ENCODE results near the gene TXK.

- no peak for TF ChIP-seq CTCF (tag by site-specific recombination; IDR thresholded peaks at IDR 0.05)
- no peak for TF ChIP-seq ZNF138 (tag by site-specific recombination; IDR thresholded peaks at IDR 0.05; ENCODE audit: borderline replicate concordance)
- TF ChIP-seq ZNF214 (tag by site-specific recombination; IDR thresholded peaks at IDR 0.05; ENCODE audit: borderline replicate concordance): no peak
- TF ChIP-seq ZNF175 (tag by site-specific recombination; IDR thresholded peaks at IDR 0.05): no peak
- no peak for TF ChIP-seq ZNF324 (tag by site-specific recombination; IDR thresholded peaks at IDR 0.05)
- TF ChIP-seq TCF7L2 (IDR thresholded peaks at IDR 0.05; ENCODE audit: borderline replicate concordance, low read depth, low read length): no peak
- no peak for TF ChIP-seq ZNF398 (tag by site-specific recombination; IDR thresholded peaks at IDR 0.05)
- TF ChIP-seq PBX3 (CRISPR knock-in tag; IDR thresholded peaks at IDR 0.05): no peak
- TF ChIP-seq ZNF510 (tag by site-specific recombination; IDR thresholded peaks at IDR 0.05; ENCODE audit: insufficient replicate concordance): no peak
- no peak for TF ChIP-seq YY1 (tag by site-specific recombination; IDR thresholded peaks at IDR 0.05)
- no peak for TF ChIP-seq REST (tag by site-specific recombination; IDR thresholded peaks at IDR 0.05)
- no peak for TF ChIP-seq ZBTB17 (tag by site-specific recombination; IDR thresholded peaks at IDR 0.05)
- TF ChIP-seq GLIS2 (tag by site-specific recombination; IDR thresholded peaks at IDR 0.05): no peak
- TF ChIP-seq ZNF692 (tag by site-specific recombination; IDR thresholded peaks at IDR 0.05): no peak
Measured at GRCh38 chr4:48085821-48086589, 48.0 kb downstream of the TXK start.

All from HEK293 (cell line).